Astrocyte (in vitro differentiated cells and primary cell): Measurements from ENCODE around the gene DHRS12.

Experiments used
- CTCF ChIP-seq: IDR thresholded peaks from 2 replicates; pipeline ENCODE4 v1.5.1; 2011; ENCODE audit warnings: low read depth, mild to moderate bottlenecking, inconsistent platforms, low read length, moderate library complexity; ENCODE audit not compliant: insufficient read depth
- EZH2 ChIP-seq: IDR thresholded peaks from 2 replicates; pipeline ENCODE4 v1.6.1; 2012; ENCODE audit warnings: mild to moderate bottlenecking, low read length, inconsistent platforms; ENCODE audit not compliant: insufficient read depth

GRCh38 chr13:51844862-51845573 is 41.1 kb upstream of the DHRS12 start, which contains the start of gene TMEM272:
- TF ChIP-seq CTCF (peak; percentile 64), EZH2 (no peak)
